22Rv1 (cell line): Measurements from ENCODE around the gene FGR.

Source experiments
- H3K27ac ChIP-seq: fragments of 450-650 bp; 2 replicates; pipeline ENCODE4 v1.5.1; 2017
- CTCF ChIP-seq: fragments of 450-650 bp; IDR thresholded peaks from 2 replicates; pipeline ENCODE4 v1.5.1; 2017; ENCODE audit warnings: mild to moderate bottlenecking
- ZFX ChIP-seq: fragments of 450-650 bp; IDR thresholded peaks from 2 replicates; pipeline ENCODE4 v1.6.1; 2017; ENCODE audit warnings: antibody characterized with exemption, borderline replicate concordance

FGR gene

GRCh38 chr1:27671964-27672749 lies 37.2 kb upstream of the FGR start, which contains the start of gene IFI6:
TSS of gene IFI6 (minus strand) at chr1:27672192. CDS start at chr1:27669314, 2,878 bp downstream.
- TF ChIP-seq CTCF, result peak; percentile 54
- no peak for TF ChIP-seq ZFX
- H3K27ac ChIP-seq, result peak within 1 kb of the TSS; percentile 71

- H3K27ac ChIP-seq, result no peak overlapping the region
- TF ChIP-seq ZFX (no peak), CTCF (no peak)
Observed at GRCh38 chr1:27669876-27670275, 34.9 kb upstream of the FGR start.

- TF ChIP-seq ZFX, result no peak
- TF ChIP-seq CTCF, result peak; percentile 95
- H3K27ac ChIP-seq, result no peak overlapping the region
Observed at GRCh38 chr1:27668808-27669723, 34.1 kb upstream of the FGR start.

GRCh38 chr1:27668121-27668807 lies 33.3 kb upstream of the FGR start:
- no peak for TF ChIP-seq ZFX
- TF ChIP-seq CTCF, result no peak
- H3K27ac ChIP-seq, result no peak overlapping the region

GRCh38 chr1:27666791-27667254 lies 31.8 kb upstream of the FGR start:
- TF ChIP-seq CTCF (no peak), ZFX (no peak)
- H3K27ac ChIP-seq, result no peak overlapping the region

- TF ChIP-seq CTCF (no peak), ZFX (no peak)
Observed at GRCh38 chr1:27666294-27666693, 31.3 kb upstream of the FGR start.

More at GRCh38 chr1:27666294-27666693, 31.3 kb upstream of the FGR start:
- H3K27ac ChIP-seq, result no peak overlapping the region
